ENCODE data around the gene FEN1.

FEN1 gene

GRCh38 chr11:61756452-61757212, 36.1 kb upstream of the FEN1 start:
- no peak for TF ChIP-seq TAF1 (IDR thresholded peaks at IDR 0.05; ENCODE audit: low read depth)
- TF ChIP-seq YY1 (IDR thresholded peaks at IDR 0.05; ENCODE audit: low read depth) = no peak

GRCh38 chr11:61757213-61757862, 35.4 kb upstream of the FEN1 start:
- TF ChIP-seq CREB1 (IDR thresholded peaks at IDR 0.05; ENCODE audit: low read depth) (no peak), CEBPB (IDR thresholded peaks at IDR 0.05) (no peak), EP300 (IDR thresholded peaks at IDR 0.05; ENCODE audit: borderline replicate concordance) (no peak), RAD21 (IDR thresholded peaks at IDR 0.05; ENCODE audit: low read depth) (no peak), NFIC (IDR thresholded peaks at IDR 0.05) (no peak), ZBTB7A (IDR thresholded peaks at IDR 0.05; ENCODE audit: low read depth) (no peak), FOXM1 (IDR thresholded peaks at IDR 0.05; ENCODE audit: borderline replicate concordance, low read depth) (no peak), YY1 (IDR thresholded peaks at IDR 0.05; ENCODE audit: low read depth) (no peak), TCF12 (IDR thresholded peaks at IDR 0.05; ENCODE audit: low read depth) (no peak), EGR1 (IDR thresholded peaks at IDR 0.05) (no peak), USF1 (IDR thresholded peaks at IDR 0.05) (no peak), TEAD4 (IDR thresholded peaks at IDR 0.05) (no peak), MAX (IDR thresholded peaks at IDR 0.05) (no peak), REST (IDR thresholded peaks at IDR 0.05; ENCODE audit: low read depth) (no peak), TAF1 (IDR thresholded peaks at IDR 0.05; ENCODE audit: low read depth) (no peak)

- TF ChIP-seq REST (IDR thresholded peaks at IDR 0.05; ENCODE audit: low read depth) (no peak), EGR1 (IDR thresholded peaks at IDR 0.05) (no peak), EP300 (IDR thresholded peaks at IDR 0.05; ENCODE audit: borderline replicate concordance) (no peak), FOXM1 (IDR thresholded peaks at IDR 0.05; ENCODE audit: borderline replicate concordance, low read depth) (no peak), RAD21 (IDR thresholded peaks at IDR 0.05; ENCODE audit: low read depth) (no peak)
These were observed 31.8 kb upstream of the FEN1 start for GRCh38 chr11:61760946-61761345.

GRCh38 chr11:61761440-61762222, 31.1 kb upstream of the FEN1 start:
- no peak for TF ChIP-seq TEAD4 (IDR thresholded peaks at IDR 0.05)
- TF ChIP-seq USF1 (IDR thresholded peaks at IDR 0.05) = no peak
- TF ChIP-seq MAX (IDR thresholded peaks at IDR 0.05) = no peak
- TF ChIP-seq EP300 (IDR thresholded peaks at IDR 0.05; ENCODE audit: borderline replicate concordance) = no peak
- no peak for TF ChIP-seq NFIC (IDR thresholded peaks at IDR 0.05)
- TF ChIP-seq RAD21 (IDR thresholded peaks at IDR 0.05; ENCODE audit: low read depth) = no peak
- TF ChIP-seq CREB1 (IDR thresholded peaks at IDR 0.05; ENCODE audit: low read depth) = no peak
- no peak for TF ChIP-seq TCF12 (IDR thresholded peaks at IDR 0.05; ENCODE audit: low read depth)
- TF ChIP-seq REST (IDR thresholded peaks at IDR 0.05; ENCODE audit: low read depth) = no peak
